Stomach (tissue), 8 donors: ENCODE measurements around the gene S1PR1. TPM values are rescaled to one million over a fixed set of nuclear protein-coding genes. Genes with fewer than 3 reads are reported as not detected.

Experiments used
- polyA plus RNA-seq, 3 donors: library from polyadenylated mRNA; stranded (reverse); fragments of 200-250 nt; gene quantifications; one replicate each; pipeline ENCODE4 v1.2.3, GENCODE V29; 2013
- total RNA-seq, 5 donors: library from RNA; depleted of rRNA; stranded (reverse); fragments of >200 nt; gene quantifications; one replicate each; pipeline versions ENCODE4 v1.1.0 to v1.2.3, GENCODE V29; 2014 to 2016
- donor health status: healthy with polysubstance abuse.
- donor health status: Bipolar disorder and iron deficiency.
- donor health status: healthy.

Gene S1PR1
- total and polyA plus RNA-seq, 8 donors = 3.7 to 54.0 (median 10.0) TPM

Other genes with a start within 250 kb of the S1PR1 start
- 10 to 100 TPM in 3 of 5 donors, 1 to 10 TPM in 2; 3.1 to 19.8 (median 10.5) TPM for gene DPH5, start 211.2 kb upstream of the S1PR1 start, total RNA-seq
- gene DPH5, start 211.2 kb upstream of the S1PR1 start, polyA plus RNA-seq = 10 to 100 TPM; 24.8 to 39.5 (median 26.3) TPM